Smooth muscle cell (in vitro differentiated cells): ENCODE results near the gene ADAM12. TPM values are rescaled to one million over a fixed set of nuclear protein-coding genes. Genes with fewer than 3 reads are reported as not detected.

ENCODE experiments used
- DNase-seq: peaks from one replicate; lab custom pipeline; 2025; ENCODE audit not compliant: unreplicated experiment; lab: John Stamatoyannopoulos, UW
- H2AFZ ChIP-seq: fragments of 200-600 bp; sonication (generic); 2 replicates; pipeline ENCODE4 v1.6.0; 2016; ENCODE audit warnings: antibody characterized with exemption, low read depth, mild to moderate bottlenecking
- H3F3A ChIP-seq: fragments of 200-600 bp; sonication (generic); 2 replicates; pipeline ENCODE4 v1.6.0; 2017; ENCODE audit warnings: antibody characterized with exemption, low read depth
- H3K27ac ChIP-seq: fragments of 200-600 bp; sonication (generic); 2 replicates; pipeline ENCODE4 v1.5.1; 2016; ENCODE audit warnings: low read depth, mild to moderate bottlenecking
- H3K27me3 ChIP-seq: fragments of 200-600 bp; sonication (generic); 2 replicates; pipeline ENCODE4 v1.6.1; 2016; ENCODE audit warnings: low read depth, mild to moderate bottlenecking
- H3K36me3 ChIP-seq: fragments of 200-600 bp; sonication (generic); 2 replicates; pipeline ENCODE4 v1.5.1; 2016; ENCODE audit warnings: low read depth
- H3K4me1 ChIP-seq: fragments of 200-600 bp; sonication (generic); 2 replicates; pipeline ENCODE4 v1.5.1; 2016; ENCODE audit warnings: low read depth
- H3K4me2 ChIP-seq: fragments of 200-600 bp; sonication (generic); 2 replicates; pipeline ENCODE4 v1.6.0; 2016; ENCODE audit warnings: mild to moderate bottlenecking
- H3K4me3 ChIP-seq: fragments of 200-600 bp; sonication (generic); 2 replicates; pipeline ENCODE4 v1.5.1; 2016; ENCODE audit warnings: mild to moderate bottlenecking
- H3K79me2 ChIP-seq: fragments of 200-600 bp; sonication (generic); 2 replicates; pipeline ENCODE4 v1.6.0; 2016; ENCODE audit warnings: low read depth, mild to moderate bottlenecking
- H3K9ac ChIP-seq: fragments of 200-600 bp; sonication (generic); 2 replicates; pipeline ENCODE4 v1.6.0; 2016; ENCODE audit warnings: low read depth
- H3K9me3 ChIP-seq: fragments of 200-600 bp; sonication (generic); replicated peaks from 2 replicates; pipeline ENCODE4 v1.5.1; 2016; ENCODE audit warnings: low read depth
- H4K20me1 ChIP-seq: fragments of 200-600 bp; sonication (generic); 2 replicates; pipeline ENCODE4 v1.6.0; 2016; ENCODE audit warnings: low read depth
- WGBS: methylation state at CpG from one replicate; pipeline ENCODE4 v1.1.7; 2016; ENCODE audit warnings: low lambda C conversion rate; 5-methylcytosine and 5-hydroxymethylcytosine counted together
- polyA plus RNA-seq: library from polyadenylated mRNA; unstranded; fragments of >200 nt; fragmentation: Nextera tagmentation; extraction: Ambion mirVana; gene quantifications from 2 replicates; pipeline ENCODE4 v1.2.1, GENCODE V29; 2016
- total RNA-seq: library from RNA; depleted of rRNA; stranded (reverse); fragments of >200 nt; gene quantifications from 2 replicates; pipeline ENCODE4 v1.2.3, GENCODE V29; 2014
- TF ChIP-seq, protein P1 (sequence below): fragments of 200-600 bp; sonication (generic); IDR thresholded peaks from 2 replicates; pipeline ENCODE4 v1.5.1; 2017; ENCODE audit warnings: borderline replicate concordance, mild to moderate bottlenecking, antibody characterized with exemption; ENCODE audit not compliant: insufficient read depth, poor library complexity, severe bottlenecking

Gene ADAM12
- total and polyA plus RNA-seq, 2 experiments from 2014 or later, result 40.0 to 54.3 TPM

DNA sequence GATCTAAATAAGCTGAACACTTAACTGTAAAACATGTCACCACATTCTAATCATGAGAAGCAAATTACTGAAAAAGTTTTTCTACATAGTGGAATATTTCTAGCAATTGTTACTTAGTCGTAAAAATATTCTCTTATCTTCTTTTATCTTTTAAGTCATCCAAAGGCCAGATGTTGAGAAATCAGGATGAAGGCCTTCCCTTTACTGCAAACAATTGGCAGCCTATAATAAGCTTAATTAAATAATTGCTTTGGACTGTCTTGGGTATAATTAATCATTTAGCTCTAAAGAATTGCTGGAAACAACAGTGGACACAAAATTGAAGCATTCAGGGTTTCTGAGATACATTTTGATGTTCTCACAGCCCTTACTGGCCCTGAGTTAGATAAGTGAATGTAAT lies 265.4 kb downstream of the ADAM12 start:
- Histone ChIP-seq H3K27ac (peak overlapping the region; percentile 57), H3K79me2 (no peaks in the 10 kb centered on the region), H3F3A (no peaks in the 10 kb centered on the region), H3K9me3 (no peaks in the 10 kb centered on the region), H4K20me1 (no peaks in the 10 kb centered on the region), H3K4me2 (no peak overlapping the region), H3K36me3 (no peaks in the 10 kb centered on the region), H3K9ac (no peak overlapping the region), H2AFZ (no peak overlapping the region), H3K27me3 (no peaks in the 10 kb centered on the region), H3K4me1 (peaks cover 5% of the 10 kb centered on the region), H3K4me3 (no peak overlapping the region)
- TF ChIP-seq, protein P1, sequence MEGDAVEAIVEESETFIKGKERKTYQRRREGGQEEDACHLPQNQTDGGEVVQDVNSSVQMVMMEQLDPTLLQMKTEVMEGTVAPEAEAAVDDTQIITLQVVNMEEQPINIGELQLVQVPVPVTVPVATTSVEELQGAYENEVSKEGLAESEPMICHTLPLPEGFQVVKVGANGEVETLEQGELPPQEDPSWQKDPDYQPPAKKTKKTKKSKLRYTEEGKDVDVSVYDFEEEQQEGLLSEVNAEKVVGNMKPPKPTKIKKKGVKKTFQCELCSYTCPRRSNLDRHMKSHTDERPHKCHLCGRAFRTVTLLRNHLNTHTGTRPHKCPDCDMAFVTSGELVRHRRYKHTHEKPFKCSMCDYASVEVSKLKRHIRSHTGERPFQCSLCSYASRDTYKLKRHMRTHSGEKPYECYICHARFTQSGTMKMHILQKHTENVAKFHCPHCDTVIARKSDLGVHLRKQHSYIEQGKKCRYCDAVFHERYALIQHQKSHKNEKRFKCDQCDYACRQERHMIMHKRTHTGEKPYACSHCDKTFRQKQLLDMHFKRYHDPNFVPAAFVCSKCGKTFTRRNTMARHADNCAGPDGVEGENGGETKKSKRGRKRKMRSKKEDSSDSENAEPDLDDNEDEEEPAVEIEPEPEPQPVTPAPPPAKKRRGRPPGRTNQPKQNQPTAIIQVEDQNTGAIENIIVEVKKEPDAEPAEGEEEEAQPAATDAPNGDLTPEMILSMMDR, result no peak
- no peak for DNase-seq
- WGBS, result 59% methylated on average over 1 of the region's 1 CpG

DNA sequence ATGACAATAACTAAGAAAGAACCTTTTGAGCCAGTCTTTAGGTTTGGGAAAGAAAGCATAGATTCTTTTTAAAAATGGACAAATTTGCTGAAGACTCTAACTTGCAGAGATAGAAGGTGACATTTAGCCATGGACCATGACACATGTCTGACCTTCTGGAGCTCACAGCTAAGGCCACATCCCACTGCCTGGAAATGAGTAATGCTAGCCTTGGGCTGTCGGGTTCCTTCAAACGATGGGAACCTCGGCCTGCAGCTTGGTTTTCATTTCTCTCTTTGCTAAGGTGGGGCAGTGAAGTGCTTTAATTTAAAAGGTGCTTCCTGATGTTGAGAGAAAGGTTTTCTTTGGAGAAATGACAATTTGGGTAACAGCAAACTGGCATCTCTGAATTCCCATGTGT lies 268.7 kb downstream of the ADAM12 start:
- Histone ChIP-seq H3K27ac (no peak overlapping the region), H3K9me3 (no peaks in the 10 kb centered on the region), H3K79me2 (no peaks in the 10 kb centered on the region), H4K20me1 (no peaks in the 10 kb centered on the region), H3K4me2 (no peak overlapping the region), H3K36me3 (no peaks in the 10 kb centered on the region), H3K4me3 (no peak overlapping the region), H3K27me3 (no peaks in the 10 kb centered on the region), H3K9ac (no peak overlapping the region), H3K4me1 (peaks cover 15% of the 10 kb centered on the region), H3F3A (no peaks in the 10 kb centered on the region), H2AFZ (no peak overlapping the region)
- TF ChIP-seq, protein P1, result no peak
- no peak for DNase-seq
- 42% methylated on average over 3 of the region's 3 CpGs for WGBS

DNA sequence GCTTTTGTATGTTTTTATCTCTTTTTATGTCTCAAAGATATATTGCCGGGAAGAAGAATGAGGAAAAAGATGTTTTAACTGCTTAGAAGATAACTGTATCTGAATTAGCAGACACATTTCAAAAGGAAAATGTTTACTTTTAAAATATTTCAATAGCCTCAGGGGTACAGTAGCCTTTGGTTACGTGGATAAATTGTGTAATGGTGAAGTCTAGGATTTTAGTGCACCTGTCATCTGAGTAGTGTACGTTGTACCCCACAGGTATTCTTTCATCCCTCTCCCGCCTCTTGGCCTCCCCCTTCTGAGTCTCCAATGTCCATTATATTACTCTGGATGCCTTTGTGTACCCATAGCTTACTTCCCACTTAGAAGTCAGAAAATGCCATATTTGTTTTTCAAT lies 269.8 kb downstream of the ADAM12 start:
- H3K27me3 ChIP-seq, result no peaks in the 10 kb centered on the region
- H2AFZ ChIP-seq, result no peak overlapping the region
- 82% methylated on average over 4 of the region's 4 CpGs for WGBS
- no peaks in the 10 kb centered on the region for H3K9me3 ChIP-seq
- H4K20me1 ChIP-seq, result no peaks in the 10 kb centered on the region
- no peaks in the 10 kb centered on the region for H3K79me2 ChIP-seq
- no peak for DNase-seq
- H3K4me2 ChIP-seq, result no peak overlapping the region
- H3K4me1 ChIP-seq, result peaks cover 10% of the 10 kb centered on the region
- H3F3A ChIP-seq, result no peaks in the 10 kb centered on the region
- no peak overlapping the region for H3K27ac ChIP-seq
- no peaks in the 10 kb centered on the region for H3K36me3 ChIP-seq
- no peak overlapping the region for H3K9ac ChIP-seq
- TF ChIP-seq, protein P1, result no peak
- no peak overlapping the region for H3K4me3 ChIP-seq

DNA sequence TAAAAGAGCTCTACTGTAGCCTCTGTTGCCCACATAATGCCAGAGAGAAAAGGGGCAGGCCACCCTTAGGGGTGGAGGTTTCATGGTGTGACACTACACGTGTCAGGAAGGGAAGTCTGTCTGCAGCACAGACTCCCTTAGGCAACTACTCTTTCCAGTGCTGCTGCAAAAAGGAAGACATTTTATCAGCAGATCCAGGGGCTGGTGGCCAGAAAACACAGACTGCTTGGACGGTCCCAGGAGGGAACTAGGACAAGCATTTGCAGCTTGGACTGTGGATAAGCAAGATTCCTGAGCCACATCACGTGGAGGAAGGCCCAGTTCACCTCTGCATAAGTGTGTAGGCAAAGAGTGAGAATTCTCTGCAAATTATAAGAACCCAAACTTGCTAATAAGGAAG lies 271.1 kb downstream of the ADAM12 start:
- Histone ChIP-seq H3K9ac (no peak overlapping the region), H3K4me3 (no peak overlapping the region), H3F3A (no peaks in the 10 kb centered on the region), H3K79me2 (no peaks in the 10 kb centered on the region), H3K9me3 (no peaks in the 10 kb centered on the region), H2AFZ (no peak overlapping the region), H3K36me3 (no peaks in the 10 kb centered on the region), H4K20me1 (no peaks in the 10 kb centered on the region), H3K27me3 (no peaks in the 10 kb centered on the region), H3K4me1 (peaks cover 10% of the 10 kb centered on the region), H3K4me2 (no peak overlapping the region), H3K27ac (no peak overlapping the region)
- TF ChIP-seq, protein P1, result no peak
- DNase-seq, result no peak
- WGBS, result 58% methylated on average over 3 of the region's 3 CpGs
